ENCODE measurements around the gene WNT4. TPM values are rescaled to one million over a fixed set of nuclear protein-coding genes. Genes with fewer than 3 reads are reported as not detected.

Gene WNT4
- polyA plus RNA-seq, 3 donors = 4.0 to 9.9 (median 8.1) TPM

DNA sequence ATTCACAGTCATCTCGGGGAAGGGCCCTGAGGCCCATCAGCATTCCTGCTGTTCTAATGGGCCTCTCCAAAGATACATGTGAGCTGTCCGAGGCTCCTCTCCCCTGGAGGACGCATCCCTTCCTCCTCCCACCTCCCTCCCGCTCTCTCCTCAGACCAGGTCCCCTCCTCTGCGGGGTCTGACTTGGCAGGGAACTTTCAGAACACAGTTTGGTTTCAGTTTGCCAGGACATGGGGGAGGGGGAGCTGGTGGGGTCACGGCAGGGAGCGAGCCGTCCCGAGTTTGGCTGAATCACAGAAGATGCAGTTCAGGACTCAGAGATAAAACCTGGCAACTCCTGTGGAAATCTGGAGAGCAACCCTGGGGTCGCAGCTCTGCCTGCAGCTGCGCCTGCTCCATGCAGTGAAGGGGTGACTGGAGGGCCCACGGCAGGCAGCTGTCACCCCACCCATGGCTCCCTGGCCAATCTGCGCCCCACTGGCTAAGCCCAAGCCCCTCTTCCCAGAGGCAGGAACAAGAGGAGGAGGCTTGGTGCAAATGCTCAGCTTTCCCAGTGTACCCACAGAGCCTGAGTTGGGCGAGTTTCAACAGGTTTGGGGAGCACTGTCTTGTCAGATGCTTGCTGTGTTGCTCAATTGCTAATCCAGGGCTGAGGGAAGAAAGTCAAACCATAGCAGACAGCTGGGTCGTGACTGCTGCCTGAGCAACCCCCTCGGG is 5.7 kb downstream of the WNT4 start:
- DNase-seq (ENCODE audit: extremely low read depth in 1 of 11, low read depth in 9 of 11, low spot score in 4 of 11) = no peak

DNA sequence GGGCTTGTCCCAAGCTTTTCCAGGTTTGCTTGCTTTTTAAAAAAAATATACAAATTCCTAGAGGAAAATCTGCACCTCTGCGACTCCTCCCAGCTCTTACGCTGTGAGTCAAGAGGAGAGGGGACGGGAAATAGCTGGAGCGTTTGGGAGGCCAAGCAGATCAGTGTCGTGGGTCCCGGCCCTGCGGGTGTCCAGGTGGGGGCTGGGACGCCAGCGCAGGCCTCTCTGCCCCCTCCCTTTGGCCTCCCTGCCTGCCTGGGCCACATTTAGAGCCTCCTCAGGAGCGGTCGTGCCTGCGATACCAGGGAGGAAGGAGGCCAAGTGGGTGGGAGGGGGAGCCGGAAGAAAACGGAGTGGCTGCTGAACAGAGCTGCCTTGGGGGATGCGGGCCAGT is 9.0 kb downstream of the WNT4 start:
- DNase-seq (ENCODE audit: extremely low read depth in 1 of 11, low read depth in 9 of 11, low spot score in 4 of 11) = no peak

DNA sequence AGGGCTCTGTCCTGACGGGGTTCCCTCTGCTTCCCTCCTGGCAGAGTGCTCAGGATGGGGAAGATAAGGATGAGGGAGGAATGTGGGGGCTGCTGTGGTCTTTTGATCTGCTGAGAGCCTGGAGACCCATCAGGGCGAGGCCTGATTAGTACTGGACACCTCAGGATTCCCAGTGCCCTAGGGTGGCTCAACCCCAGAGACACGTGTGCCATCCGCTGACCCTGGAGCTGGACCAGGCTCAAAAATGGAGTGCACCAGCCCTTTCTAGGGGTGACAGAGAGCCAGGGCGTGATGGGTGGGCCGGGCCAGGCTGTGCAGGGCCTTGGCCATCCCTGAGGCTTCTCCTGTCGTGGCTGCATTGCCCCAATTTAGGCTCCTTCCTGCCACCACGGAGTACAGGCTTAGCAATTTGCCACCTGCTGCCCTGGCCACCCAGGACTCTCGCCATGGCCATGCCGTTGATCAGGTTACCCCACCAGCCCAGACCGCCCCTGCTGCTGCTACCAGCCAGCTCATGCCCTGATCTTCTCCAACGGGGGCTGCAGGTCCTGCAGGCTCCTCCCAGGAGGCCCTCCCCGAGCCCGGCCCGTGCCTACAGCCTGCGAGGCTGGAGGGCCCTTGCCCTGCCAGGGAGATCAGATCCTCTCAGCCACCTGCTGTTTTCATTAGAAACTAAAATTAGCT is 9.5 kb downstream of the WNT4 start:
- no peak for DNase-seq (ENCODE audit: extremely low read depth in 1 of 11, low read depth in 9 of 11, low spot score in 4 of 11)

DNA sequence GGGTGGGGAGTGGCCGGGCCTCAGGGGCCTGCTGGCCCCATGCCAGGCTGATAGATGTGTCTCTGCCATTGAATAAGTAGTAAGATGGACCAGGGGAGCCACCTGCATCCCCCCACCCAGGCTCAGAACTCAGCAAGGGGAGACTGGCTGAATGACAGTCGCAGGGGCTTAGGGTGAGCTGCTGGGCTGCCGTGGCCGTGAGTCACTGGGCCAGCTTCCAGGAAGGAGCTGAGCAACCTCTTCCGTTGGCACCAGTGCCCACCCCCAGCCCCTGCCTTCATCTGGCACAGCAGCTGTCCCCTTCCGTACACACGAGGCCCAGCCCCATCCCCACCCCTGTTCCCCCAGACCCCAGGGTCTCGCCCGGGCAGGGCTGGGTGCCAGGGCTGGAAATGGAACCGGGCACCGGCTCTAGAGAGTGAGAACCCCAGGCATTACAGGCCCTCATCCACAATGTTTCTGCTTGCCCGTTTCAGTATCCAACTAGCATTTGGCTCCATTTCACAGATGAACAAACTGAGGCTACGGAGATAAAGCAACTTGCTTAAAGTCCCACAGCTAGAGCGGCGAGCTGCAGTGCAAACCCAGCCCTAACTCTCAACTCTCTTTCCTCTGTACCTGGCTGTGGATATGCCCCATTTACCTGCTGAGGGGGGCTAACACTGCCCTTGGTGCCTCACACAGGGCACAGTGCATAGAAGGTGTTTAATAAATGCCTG is 10.2 kb downstream of the WNT4 start:
- DNase-seq (ENCODE audit: extremely low read depth in 1 of 11, low read depth in 9 of 11, low spot score in 4 of 11) = no peak

DNA sequence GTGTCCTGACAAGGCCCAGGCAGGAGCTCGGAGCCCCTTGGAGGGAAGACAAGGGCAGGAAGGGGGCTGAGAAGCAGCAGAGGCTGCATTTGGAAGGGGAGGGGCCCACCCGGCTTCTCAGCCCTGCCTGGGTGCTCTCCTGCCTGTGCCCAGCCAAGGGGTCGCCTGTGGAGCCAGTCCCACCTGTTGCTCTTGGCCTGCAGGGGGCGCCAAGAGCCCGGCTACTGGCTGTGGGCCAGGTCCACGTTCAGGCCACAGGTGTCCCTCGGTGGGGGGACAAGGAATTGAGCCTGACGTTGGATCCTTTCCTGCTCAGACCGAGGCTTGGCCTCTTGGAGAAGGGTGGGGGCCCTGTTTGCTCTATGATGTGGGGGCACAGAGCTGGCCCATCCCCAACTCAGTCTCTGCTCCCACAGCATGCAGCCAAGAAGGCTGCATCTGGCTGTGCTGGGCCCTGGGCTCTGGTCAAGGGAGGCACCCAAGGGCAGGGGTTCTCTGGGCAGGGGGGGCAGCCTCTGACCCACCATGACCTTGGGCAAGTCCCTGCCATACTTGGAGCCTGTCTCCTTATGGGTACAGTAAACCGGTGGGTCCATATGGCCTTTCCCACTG is 10.9 kb downstream of the WNT4 start:
- no peak for DNase-seq (ENCODE audit: extremely low read depth in 1 of 11, low read depth in 9 of 11, low spot score in 4 of 11)

DNA sequence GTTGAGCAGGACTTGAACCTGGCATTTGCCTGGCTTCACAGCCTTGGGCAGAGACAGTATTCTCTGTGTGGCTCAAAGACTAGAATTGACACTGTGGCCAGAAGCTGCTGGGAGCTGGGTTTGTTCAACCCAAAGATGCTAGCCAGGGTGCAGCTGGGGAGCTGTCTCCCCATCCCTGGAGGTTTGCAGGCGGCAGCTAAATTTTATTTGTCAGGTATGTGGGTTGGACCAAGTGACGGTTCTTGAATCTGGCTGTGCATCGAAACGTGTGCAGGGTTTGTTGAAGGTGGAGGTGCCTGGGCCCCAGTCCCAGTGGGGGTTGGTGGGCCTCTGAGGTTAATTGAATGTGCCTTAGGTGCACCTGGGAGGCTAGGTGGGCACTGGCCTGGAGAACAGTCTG is 11.8 kb downstream of the WNT4 start:
- no peak for DNase-seq (ENCODE audit: extremely low read depth in 1 of 11, low read depth in 9 of 11, low spot score in 4 of 11)

DNA sequence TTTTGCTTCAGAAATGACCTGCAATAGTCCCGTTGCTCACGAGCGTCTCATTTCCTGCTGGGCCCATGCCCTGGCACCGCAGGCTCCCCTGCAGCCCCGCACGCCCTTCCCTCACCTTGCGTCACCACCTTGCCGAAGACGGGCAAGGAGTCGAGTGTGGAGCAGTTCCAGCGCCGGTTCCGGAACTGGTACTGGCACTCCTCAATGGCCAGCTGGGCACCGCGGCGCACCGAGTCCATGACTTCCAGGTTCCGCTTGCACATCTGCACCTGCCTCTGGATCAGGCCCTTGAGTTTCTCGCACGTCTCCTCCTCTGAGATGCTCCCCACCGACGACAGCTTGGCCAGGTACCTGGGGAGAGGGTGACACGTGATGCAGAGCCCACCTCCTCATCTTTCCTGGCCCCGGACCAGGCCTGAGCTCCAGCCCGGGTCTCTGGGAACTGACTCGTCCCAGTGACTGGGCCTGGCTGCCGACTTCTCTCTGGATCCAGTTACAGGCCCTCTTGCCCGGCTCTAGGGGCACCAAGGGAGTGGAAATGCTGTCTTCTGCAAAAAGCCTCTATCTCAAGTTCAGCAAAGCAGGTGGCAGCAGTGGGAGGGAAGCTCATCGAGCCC is 13.3 kb downstream of the WNT4 start:
- no peak for DNase-seq (ENCODE audit: extremely low read depth in 1 of 11, low read depth in 9 of 11, low spot score in 4 of 11)

DNA sequence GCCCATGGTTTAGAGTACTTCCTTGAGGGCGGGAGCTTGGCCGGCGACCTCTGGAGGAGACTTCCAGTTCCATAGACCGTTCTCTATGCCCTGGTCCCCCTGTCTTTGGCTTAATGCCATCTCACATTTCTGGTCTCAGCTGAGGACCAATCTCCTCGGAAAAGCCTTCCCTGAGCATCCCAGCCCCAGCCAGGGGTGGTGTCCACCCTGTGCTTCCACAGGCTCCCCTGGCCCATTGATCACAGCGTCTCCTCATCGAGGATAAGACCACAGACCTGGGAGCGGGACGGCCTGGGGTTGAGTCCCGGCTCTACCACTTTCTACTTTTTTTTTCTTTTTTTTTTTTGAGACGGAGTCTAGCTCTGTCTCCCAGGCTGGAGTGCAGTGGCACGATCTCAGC is 14.5 kb downstream of the WNT4 start:
- DNase-seq (ENCODE audit: extremely low read depth in 1 of 11, low read depth in 9 of 11, low spot score in 4 of 11) = no peak

DNA sequence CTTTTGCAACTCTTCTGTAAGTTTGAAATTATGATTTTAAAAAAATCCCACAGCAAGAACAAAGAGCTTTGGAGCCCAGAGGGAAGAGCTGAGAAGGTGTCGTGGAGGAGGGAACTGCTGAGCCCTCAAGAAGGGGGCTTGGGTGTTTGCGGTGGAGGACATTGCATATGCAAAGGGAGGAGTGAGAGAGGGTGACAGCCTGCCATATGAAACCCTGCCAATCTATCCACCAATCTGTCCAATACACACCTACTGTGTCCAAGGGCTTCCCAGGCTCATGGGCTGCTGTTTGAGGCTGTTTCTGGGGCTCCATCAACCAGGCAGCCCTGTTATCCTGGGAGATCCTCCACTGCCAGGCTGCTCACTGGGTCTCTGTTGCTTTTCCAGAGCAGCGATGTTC is 15.2 kb downstream of the WNT4 start:
- DNase-seq (ENCODE audit: extremely low read depth in 1 of 11, low read depth in 9 of 11, low spot score in 4 of 11) = no peak

DNA sequence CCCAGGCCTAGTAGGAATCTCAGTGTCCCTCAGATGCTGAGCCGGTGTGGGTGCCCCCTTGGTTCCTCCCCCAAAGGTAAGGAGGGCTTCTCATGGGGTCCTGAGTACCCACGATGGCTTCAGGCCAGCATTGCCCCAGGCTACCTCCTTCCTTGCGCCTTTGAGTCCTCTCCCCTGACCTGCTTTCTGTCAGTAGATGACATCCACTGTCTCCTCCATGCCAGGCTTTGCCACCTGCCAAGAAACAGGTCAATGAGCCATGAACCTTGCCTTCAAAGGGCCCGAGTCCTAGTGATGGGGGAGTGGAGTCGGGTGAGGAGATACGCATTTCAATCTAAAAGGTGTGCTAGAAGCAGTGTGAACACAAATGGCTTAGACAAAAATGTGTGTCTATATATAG is 15.6 kb downstream of the WNT4 start:
- DNase-seq (ENCODE audit: extremely low read depth in 1 of 11, low read depth in 9 of 11, low spot score in 4 of 11) = no peak

DNA sequence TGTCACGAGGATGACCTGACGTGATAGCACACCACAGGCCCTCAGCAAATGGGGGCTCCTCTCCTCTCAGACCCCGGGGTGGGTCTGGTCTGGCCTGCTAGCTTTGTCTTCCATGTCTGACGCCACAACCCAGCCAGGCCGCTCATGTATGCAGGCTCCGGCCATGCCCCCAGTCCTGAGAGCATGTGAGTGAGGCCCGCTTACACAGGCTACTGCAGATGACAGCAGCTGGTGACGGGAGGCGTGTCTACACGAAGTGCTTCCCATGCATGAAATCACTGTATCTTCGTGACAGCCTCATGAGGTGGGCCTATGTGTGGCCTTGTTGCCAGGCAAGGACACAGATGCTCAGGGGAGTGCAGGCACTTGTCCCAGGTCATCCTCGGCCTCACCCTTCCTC is 16.4 kb downstream of the WNT4 start:
- DNase-seq (ENCODE audit: extremely low read depth in 1 of 11, low read depth in 9 of 11, low spot score in 4 of 11) = no peak

DNA sequence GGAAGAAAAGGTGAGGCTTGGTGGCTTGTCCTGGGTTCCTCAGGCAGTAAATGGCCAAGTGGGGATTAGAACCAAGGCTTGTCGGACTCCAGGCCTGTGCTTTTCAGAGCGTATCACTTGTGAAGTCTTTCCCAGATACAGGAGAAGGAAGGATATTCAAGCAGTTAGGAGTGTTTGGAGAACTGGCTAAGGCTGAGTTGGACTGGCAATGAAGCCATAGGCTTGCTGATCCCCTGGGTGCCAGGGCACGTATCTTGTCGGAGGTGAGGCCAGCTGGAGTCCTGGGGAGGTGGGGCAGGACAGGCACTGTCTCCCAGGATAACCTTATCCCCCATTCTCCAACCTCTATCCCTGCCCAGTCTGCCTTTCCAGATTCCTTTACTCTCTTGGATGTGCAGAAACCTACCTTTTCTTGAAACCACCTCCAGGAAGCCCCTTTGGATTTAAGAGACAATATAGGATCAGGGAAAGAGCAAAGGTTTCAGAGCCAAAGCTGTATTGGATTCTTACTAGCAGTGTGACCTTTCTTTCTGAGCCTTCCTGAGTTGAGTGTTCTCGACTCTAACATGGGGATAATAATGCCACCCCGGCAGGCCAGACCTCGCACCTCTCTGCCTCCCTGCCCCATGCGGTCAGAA is 18.2 kb downstream of the WNT4 start:
- no peak for DNase-seq (ENCODE audit: extremely low read depth in 1 of 11, low read depth in 9 of 11, low spot score in 4 of 11)

DNA sequence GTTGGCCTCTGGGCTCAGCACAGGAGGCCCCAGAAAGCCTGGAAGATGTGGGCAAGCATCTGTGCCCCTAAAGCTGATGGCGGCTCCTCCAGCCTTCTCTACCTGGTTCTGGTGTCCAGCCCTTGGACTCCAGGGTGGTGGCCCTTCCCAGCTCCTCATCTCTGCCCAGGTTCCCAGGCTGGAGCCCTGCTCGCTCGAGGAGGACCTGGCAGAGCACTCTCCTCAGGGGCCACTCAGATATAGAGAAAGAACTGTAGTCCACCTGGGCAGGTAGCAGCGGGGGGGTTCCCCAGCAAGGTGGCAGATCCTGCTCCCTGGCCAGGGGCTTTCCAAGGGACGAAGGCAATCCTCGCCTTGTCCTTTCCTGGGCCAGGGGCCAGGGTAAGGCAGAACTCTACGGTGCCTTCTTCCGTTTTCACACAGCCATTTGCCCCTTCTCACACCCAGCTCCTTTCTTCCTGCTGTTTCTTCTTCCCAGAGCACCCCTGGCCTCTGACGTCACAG is 18.9 kb downstream of the WNT4 start:
- no peak for DNase-seq (ENCODE audit: extremely low read depth in 1 of 11, low read depth in 9 of 11, low spot score in 4 of 11)

DNA sequence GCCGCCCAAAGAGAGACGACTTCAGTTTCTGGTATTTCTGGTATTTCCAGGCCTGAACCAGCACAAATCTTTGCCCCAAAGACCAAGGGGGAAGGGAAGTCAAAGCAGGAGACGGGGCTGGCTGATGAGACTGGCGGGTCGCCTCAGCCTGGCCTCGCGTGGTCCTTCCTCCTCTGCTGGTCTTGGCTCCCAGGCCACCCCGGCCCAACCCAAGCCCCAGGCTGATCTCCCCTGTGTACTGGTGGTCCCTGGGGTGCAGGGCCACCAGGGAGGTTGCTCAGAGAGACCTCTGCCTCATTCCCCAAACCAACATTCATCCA is 19.9 kb downstream of the WNT4 start:
- DNase-seq (ENCODE audit: extremely low read depth in 1 of 11, low read depth in 9 of 11, low spot score in 4 of 11) = no peak

DNA sequence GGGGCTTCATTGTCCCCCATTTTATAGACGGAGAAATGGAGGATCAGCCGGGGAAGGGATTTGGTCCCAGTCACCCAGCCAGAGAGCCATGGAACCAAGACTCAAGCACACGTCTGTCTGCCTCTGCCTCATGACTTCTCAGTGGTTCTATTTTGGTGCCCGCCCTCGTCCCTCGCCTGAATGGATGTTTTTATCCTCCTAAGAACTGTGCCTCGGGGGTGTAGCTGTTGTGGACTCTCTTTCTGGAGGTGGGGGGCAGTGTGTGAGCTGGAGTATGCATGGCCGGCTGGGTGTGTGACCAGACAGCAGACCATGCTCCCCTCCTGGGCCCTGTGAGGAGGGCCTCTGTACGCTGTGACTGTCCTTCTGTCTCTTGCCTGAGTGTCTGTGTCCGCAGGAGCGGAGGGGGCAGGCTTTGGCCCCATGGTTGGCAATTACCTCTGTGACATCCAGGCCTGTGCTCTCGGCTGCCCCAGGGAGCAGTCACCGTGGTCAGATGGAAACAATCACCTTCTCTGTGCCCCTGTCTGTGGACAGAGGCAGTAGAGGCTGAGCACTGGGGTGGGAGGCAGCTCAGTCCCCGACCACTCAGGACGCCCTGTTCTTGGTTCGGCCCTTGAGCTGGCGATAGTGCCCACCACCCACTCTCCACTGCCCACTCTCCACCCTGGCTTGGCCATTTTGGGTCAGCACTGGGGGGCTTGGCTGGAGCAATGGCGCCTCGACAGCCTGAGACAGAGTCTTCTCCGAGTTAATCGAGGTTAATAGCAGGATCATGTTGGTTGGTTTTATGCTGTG is 20.4 kb downstream of the WNT4 start:
- no peak for DNase-seq (ENCODE audit: extremely low read depth in 1 of 11, low read depth in 9 of 11, low spot score in 4 of 11)

DNA sequence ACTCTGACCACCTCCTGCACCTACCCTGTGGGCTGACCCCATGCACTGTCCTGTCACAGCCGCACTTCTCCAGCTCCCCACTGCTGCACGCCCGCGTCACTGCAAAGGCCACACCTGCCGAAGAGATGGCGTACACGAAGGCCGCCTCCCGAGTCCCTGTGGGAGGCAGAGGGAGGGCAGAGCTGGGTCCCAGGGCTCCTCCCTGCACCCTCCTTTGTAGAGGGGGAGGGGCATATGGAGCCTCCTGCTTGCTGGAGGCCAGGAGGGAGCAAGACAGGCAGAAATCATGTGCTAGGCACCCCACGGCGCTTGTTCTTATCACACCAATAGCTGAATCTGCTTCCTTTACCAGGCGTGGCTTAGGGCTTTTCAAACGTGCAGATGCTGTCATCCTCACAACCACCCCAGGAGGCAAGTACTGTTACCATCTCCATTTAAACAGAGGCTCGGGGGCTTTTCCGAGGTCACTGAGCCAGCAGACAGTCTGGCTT is 21.4 kb downstream of the WNT4 start:
- DNase-seq (ENCODE audit: extremely low read depth in 1 of 11, low read depth in 9 of 11, low spot score in 4 of 11) = no peak

DNA sequence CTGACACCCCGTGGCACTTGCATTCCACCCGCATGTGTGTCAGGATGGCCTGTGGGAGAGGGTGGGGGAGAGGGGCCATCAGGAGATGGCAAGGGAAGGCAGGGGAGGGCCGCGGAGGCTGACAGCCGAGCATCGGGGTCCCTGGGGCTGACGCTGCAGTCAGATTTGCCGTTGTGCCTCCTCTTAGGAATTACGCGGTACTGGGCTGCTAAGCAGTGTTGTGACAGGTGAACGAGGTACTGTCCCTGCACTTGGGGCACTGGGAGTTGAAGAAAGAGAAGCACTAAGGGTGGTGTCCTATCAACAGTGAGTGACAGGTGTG is 22.5 kb downstream of the WNT4 start:
- no peak for DNase-seq (ENCODE audit: extremely low read depth in 1 of 11, low read depth in 9 of 11, low spot score in 4 of 11)

Measured in renal cortex interstitium (tissue), 11 donors.